GM19351 (cell line): Measurements from ENCODE around the gene SOX12.
A peak's percentile ranks its signal among the peaks of the same experiment; 100 is the strongest.

ENCODE experiments used
- ATAC-seq: cut with Tn5 transposase; IDR thresholded peaks from one replicate; pipeline ENCODE4 v1.9.1; 2021; ENCODE audit warnings: mild to moderate bottlenecking, moderate library complexity; ENCODE audit not compliant: unreplicated experiment

The SOX12 gene

DNA sequence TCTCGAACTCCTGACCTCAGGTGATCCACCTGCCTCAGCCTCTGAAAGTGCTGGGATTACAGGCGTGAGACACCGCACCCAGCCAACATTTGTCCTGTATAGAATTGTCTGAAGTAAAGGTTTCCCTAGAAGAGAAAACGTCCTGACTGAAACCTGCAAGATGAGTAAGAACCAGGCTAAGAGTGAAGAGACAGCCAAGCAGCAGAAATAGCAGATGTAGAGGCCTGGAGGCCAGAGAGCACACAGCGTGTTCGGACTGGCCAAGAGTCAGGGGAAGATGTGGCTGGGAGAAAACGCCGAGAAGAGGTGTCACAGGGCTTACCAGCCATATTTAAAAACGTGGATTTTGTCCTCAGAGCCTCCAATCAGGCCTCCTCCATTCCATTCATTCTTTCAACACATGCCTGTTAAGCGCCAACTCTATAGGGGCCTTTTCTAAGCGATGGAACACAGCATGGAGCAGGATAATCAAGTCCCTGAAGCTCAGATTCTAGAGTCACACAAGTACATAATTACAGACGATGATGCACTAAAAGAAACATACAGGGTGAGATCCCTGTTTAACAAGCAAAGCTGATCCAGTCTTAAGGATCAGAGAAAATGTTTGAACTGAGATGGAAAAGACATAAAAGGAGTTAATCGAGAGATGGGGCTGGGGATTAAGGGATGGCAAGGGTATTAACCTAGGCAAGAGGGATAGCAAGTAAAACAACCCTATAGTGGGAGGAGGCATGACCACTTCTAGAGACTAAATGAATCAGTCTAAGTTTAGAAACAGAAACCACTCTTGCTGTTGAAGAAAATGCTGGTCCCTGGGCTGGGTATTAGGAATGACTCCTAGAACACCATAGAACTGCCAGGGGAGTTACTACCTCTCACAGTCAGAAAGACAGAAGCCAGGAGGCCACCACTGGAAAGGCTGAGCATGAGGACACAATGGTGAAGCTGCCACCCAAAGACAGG, 23.2 kb upstream of the SOX12 start:
- ATAC-seq: no peak

DNA sequence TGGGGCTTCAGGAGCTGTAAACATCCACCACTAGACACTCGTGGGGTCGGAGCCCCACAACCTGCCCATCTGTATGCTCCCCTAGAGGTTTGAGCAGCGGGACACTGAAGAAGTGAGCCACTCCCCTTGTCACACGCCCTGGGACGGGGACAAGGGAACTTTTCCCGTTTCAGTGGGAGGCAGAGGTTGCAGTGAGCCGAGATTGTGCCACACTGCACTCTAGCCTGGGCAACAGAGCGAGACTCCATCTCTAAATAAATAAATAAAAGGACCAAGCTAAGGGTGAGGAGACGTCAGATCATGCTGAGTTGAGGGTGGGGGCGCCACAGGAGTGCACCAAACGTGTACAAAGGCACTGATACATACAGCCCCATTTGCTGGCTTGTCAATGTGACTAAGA, 19.6 kb upstream of the SOX12 start:
- ATAC-seq: no peak

GRCh38 chr20:308427-309038, 16.8 kb upstream of the SOX12 start:
- ATAC-seq: no peak

DNA sequence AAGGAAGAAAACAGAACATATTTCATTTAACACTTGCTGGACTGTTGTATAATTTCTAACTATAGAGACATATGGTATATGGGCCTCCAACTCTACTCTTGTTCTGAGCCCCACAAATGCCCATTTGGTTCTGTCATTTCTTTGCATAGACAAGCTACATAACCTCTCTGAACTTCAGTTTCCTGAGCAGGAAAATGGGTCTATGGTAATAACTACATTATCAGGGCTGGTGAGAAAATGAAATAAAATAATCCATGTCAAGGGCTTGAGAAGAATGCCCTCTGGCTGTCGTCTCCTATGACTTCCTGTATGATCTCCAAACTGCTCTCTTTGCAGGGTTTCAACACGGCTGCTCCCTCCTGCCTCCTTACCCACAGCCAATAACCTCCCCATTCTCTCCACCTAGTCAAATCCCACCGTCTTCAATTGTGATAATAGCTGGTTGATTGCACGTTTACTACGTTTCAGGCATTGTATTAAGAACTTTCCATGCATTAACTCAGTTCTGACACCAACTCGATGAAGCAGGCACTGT, 16.0 kb upstream of the SOX12 start:
- ATAC-seq: no peak

DNA sequence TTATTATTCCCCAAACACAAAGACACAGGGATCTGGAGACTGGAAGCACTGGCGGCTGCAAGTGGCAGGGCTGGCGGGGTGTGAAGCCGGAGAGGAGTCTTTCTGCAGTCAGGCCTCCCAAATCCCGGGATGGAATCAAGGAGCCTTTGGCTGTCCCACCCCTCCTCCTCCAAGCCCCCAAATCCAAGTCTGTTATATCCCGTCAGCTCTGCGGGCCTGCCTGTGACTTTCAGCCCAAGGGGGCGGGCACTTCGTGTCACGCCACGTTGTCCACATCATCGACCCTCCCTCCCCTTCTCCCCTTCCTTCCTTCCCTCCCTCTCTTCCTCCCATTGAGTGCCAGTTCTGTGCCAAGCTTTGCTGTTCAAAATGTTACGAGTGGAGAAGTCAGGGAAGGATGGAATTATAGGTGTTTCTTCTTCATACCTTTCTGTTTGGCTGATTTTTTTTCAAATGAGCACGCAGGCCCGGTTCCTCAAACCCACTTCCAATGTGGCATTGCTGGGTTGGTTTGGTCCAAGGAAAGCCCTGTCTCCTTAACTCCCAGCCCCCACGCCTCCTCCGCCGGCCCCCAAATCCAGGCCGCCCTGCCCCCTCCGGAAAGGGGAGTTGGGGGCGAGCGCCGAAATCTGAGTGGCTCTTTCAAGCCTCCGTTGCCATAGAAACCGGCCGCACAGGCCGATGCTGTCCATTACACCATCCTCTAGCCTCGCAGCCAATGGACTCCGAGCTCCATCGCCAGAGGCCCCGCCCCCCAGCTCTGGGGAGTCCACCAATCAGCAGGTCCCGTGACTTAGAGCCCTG, 15.3 kb upstream of the SOX12 start:
- ATAC-seq: peak; percentile 97

GRCh38 chr20:310645-311044, 14.7 kb upstream of the SOX12 start:
- no peak for ATAC-seq

DNA sequence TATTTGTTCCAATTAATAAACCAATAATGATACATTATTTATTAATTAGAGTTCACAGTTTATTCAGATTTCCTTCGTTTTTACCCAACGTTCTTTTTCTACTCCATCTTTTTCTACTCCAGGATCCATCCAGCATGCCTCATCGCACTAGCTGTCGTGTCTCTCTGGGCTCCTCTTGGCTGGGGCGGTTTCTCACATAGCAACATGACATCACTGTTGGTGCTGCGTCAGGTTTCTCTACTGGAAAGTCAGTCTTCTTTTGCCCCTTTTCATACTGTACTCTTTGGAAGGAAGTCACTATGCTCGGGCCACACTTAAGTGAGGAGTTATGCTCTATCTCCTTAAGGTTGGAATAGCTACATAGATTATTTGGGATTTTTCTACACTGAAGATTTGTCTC, 13.7 kb upstream of the SOX12 start:
- no peak for ATAC-seq

DNA sequence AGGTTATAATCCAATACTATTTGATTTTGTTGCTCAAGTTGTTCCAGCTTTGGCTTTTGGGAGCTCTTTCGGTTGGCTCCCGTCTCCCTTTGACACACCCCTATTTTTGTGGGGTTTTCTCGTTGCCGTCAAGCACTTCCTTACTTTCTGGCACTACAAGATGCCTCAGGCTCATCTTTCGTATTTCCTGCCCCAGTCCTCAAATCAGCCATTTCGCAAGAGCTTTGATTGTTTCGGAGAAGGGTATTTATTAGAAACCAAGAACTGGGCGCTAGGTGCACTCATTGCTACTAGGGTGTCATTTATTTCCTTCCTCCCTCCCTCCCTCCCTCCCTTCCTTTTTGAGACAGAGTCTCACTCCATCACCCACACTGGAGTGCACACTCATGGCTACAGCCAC, 13.3 kb upstream of the SOX12 start:
- ATAC-seq: no peak

GRCh38 chr20:312866-313265, 12.5 kb upstream of the SOX12 start:
- ATAC-seq: no peak

DNA sequence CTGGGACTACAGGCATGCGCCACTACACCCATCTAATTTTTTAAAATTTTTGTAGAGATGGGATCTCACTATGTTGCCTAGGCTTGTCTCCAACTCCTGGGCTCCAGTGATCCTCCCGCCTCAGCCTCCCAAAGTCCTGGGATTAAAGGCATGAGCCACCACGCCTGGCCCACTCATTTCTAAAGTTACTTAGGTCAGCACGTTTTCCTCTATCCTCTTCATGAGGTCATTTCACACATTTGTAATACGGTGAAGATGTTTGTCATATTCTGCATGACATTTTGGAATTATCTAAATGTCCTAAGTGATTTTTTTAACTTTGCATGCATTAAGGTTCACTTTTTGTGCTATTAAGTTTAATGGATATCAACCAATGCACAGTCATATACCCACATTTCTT, 11.9 kb upstream of the SOX12 start:
- ATAC-seq: no peak

GRCh38 chr20:313948-314347, 11.4 kb upstream of the SOX12 start:
- no peak for ATAC-seq

- ATAC-seq: no peak
Observed at GRCh38 chr20:316316-317068, 8.9 kb upstream of the SOX12 start.

DNA sequence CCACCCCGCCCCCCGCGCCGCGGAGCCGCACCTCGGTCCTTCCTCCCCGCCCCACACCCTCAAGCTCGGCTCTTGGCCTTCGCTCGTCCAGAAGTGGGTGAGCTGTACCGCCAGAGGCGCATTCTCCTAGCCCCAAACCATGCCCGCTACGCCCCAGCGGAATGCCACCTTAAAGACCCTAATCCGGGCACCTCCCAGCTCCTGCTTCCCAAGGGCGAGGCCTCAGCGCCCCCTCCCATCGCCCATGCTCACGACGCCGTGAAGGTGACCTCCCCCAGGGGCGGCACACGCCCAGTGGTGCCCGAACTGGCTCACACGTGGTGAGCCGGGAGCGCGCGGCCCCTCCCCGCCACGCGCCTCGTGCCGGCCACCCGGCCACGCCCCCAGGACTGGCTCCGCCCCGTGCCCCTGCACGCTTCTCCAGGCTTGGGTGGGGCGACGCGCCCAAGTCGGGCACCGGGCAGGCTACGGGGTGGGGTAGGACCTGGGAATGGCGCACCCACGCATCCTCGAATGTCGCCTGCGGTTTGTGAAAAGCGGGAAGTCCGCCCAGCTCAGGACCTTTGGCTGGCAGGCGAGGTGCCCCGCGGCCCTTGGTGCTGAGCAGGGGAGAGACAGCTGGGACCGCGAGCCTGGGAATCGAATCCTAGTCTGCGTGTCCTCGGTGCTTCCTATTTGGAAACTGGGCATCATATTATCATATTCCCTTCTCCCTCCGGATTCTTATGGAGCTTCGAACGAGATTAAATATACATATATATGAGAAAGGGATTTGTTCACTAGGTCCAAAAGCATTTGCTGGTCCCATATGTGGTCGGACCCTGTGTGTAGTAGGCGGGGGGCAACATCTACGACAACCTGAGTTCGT, 941 bp upstream of the SOX12 start:
- peak; percentile 52 for ATAC-seq

GRCh38 chr20:325889-326644, 715 bp downstream of the SOX12 start:
- peak; percentile 7 for ATAC-seq

DNA sequence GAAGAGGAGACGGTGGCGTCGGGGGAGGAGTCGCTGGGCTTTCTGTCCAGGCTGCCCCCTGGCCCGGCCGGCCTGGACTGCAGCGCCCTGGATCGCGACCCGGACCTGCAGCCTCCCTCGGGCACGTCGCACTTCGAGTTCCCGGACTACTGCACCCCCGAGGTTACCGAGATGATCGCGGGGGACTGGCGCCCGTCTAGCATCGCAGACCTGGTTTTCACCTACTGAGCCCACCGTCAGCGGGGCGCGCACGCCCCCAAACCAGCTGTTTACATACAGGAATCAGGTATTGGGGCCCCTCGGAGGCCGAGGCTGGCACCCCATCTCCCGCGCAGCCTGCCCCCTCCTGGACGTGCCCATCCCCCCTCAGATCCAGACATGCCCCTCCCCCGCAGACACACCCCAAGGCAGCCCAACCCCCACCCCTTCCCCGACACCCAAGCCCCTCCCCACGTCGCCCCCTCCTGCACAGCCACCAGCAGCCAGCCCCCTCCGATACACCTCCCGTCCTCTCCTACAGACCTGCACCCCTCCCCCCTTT, 1.4 kb downstream of the SOX12 start:
- no peak for ATAC-seq

GRCh38 chr20:327186-328026, 2.1 kb downstream of the SOX12 start:
- no peak for ATAC-seq

DNA sequence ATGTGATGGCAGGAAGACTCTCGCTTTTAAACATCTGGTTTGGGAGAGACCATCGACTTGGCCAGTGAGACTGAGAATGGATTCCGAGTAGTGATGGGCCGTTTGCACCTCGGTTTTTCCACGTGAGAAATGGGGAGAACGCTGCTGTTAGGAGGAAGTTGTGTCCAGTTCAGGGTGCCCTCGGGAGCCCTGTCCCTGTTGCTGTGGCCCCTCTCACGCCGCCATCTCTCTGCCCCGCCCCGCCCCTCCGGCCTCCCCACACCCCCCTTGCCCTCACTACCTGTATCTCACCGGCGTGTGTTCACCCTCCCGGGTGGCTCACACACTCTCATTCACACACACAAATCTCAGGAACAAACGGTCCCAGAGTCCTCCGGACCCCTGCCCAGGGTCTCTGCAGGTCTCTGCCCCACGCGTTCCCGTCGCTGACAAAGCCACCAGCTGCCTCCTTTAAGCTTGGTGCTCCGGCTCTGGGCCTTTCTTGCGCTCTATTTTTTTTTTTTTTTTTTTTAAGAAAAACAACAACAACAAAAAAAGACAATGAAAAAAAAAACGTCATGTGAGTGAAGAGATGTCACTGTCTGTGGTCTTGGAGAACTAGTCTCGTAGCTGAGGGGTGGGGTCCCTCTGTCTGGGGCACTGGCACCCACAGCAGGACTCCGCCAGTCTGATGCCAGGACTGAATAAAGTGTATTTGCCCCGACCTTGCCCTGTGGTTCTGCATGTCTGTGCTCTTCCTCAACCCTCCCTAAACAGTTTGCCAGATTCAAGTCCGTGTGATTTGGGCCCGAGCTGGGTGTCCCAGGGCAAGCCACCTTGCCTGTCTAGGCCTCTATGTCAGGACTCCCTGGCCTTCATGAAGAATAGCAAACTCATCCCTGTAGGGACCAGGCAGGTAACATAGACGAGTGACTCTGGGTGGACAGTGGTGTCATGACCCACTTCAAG, 2.9 kb downstream of the SOX12 start:
- no peak for ATAC-seq
